Measurements from ENCODE around the gene PFDN2. TPM values are rescaled to one million over a fixed set of nuclear protein-coding genes. Genes with fewer than 3 reads are reported as not detected.

The PFDN2 gene
- total RNA-seq, 1 donor, result 27.9 TPM

GRCh38 chr1:161131523-161132409, 13.9 kb upstream of the PFDN2 start:
- peak overlapping the region; percentile 79 for H2AFZ ChIP-seq (ENCODE audit: low read length)
- peaks cover 81% of the 10 kb centered on the region for H3K79me2 ChIP-seq (ENCODE audit: insufficient read depth, low read length)
- peaks cover 13% of the 10 kb centered on the region for H4K20me1 ChIP-seq (ENCODE audit: insufficient read depth, low read length)
- H3K36me3 ChIP-seq (ENCODE audit: insufficient read depth, low read length), result peaks cover 17% of the 10 kb centered on the region
- H3K4me3 ChIP-seq (ENCODE audit: insufficient read depth, low read length), result peak overlapping the region; percentile 100
- peak overlapping the region; percentile 97 for H3K4me2 ChIP-seq (ENCODE audit: insufficient read depth, low read length)
- peak overlapping the region; percentile 96 for H3K27ac ChIP-seq (ENCODE audit: low read depth, low read length)
- peak; percentile 77 for DNase-seq (ENCODE audit: insufficient read length, low spot score, missing footprints)
- peaks cover 20% of the 10 kb centered on the region for H3K4me1 ChIP-seq (ENCODE audit: insufficient read depth, low read length)
- no peak for TF ChIP-seq CTCF (IDR thresholded peaks at IDR 0.05; ENCODE audit: extremely low read depth, low read depth, low read length)
- no peaks in the 10 kb centered on the region for H3K9me3 ChIP-seq (ENCODE audit: low read depth, low read length)
- H3K27me3 ChIP-seq (ENCODE audit: insufficient read depth, low read length), result no peaks in the 10 kb centered on the region

GRCh38 chr1:161130266-161130665, 12.4 kb upstream of the PFDN2 start:
- Histone ChIP-seq H3K4me3 (ENCODE audit: insufficient read depth, low read length) (no peak overlapping the region), H3K36me3 (ENCODE audit: insufficient read depth, low read length) (peaks cover 24% of the 10 kb centered on the region), H3K4me2 (ENCODE audit: insufficient read depth, low read length) (peak overlapping the region; percentile 97), H3K9me3 (ENCODE audit: low read depth, low read length) (no peaks in the 10 kb centered on the region), H3K79me2 (ENCODE audit: insufficient read depth, low read length) (peaks cover 93% of the 10 kb centered on the region), H3K27me3 (ENCODE audit: insufficient read depth, low read length) (no peaks in the 10 kb centered on the region), H2AFZ (ENCODE audit: low read length) (no peak overlapping the region), H4K20me1 (ENCODE audit: insufficient read depth, low read length) (peaks cover 20% of the 10 kb centered on the region), H3K27ac (ENCODE audit: low read depth, low read length) (peak overlapping the region; percentile 6), H3K4me1 (ENCODE audit: insufficient read depth, low read length) (peaks cover 20% of the 10 kb centered on the region)
- no peak for DNase-seq (ENCODE audit: insufficient read length, low spot score, missing footprints)
- TF ChIP-seq CTCF (IDR thresholded peaks at IDR 0.05; ENCODE audit: extremely low read depth, low read depth, low read length), result no peak

GRCh38 chr1:161128591-161129420, 11.0 kb upstream of the PFDN2 start:
- Histone ChIP-seq H3K27ac (ENCODE audit: low read depth, low read length) (no peak overlapping the region), H3K36me3 (ENCODE audit: insufficient read depth, low read length) (peaks cover 36% of the 10 kb centered on the region), H4K20me1 (ENCODE audit: insufficient read depth, low read length) (peaks cover 26% of the 10 kb centered on the region), H3K79me2 (ENCODE audit: insufficient read depth, low read length) (peaks cover 96% of the 10 kb centered on the region), H3K27me3 (ENCODE audit: insufficient read depth, low read length) (no peaks in the 10 kb centered on the region), H2AFZ (ENCODE audit: low read length) (no peak overlapping the region), H3K4me3 (ENCODE audit: insufficient read depth, low read length) (no peak overlapping the region), H3K4me1 (ENCODE audit: insufficient read depth, low read length) (peaks cover 20% of the 10 kb centered on the region), H3K9me3 (ENCODE audit: low read depth, low read length) (no peaks in the 10 kb centered on the region), H3K4me2 (ENCODE audit: insufficient read depth, low read length) (no peak overlapping the region)
- TF ChIP-seq CTCF (IDR thresholded peaks at IDR 0.05; ENCODE audit: extremely low read depth, low read depth, low read length), result no peak
- no peak for DNase-seq (ENCODE audit: insufficient read length, low spot score, missing footprints)

GRCh38 chr1:161127649-161128048, 9.8 kb upstream of the PFDN2 start:
- Histone ChIP-seq H3K27me3 (ENCODE audit: insufficient read depth, low read length) (no peaks in the 10 kb centered on the region), H4K20me1 (ENCODE audit: insufficient read depth, low read length) (peaks cover 26% of the 10 kb centered on the region), H2AFZ (ENCODE audit: low read length) (no peak overlapping the region), H3K4me2 (ENCODE audit: insufficient read depth, low read length) (no peak overlapping the region), H3K27ac (ENCODE audit: low read depth, low read length) (no peak overlapping the region), H3K9me3 (ENCODE audit: low read depth, low read length) (no peaks in the 10 kb centered on the region), H3K4me1 (ENCODE audit: insufficient read depth, low read length) (peaks cover 13% of the 10 kb centered on the region), H3K36me3 (ENCODE audit: insufficient read depth, low read length) (peaks cover 46% of the 10 kb centered on the region), H3K4me3 (ENCODE audit: insufficient read depth, low read length) (no peak overlapping the region), H3K79me2 (ENCODE audit: insufficient read depth, low read length) (peaks cover 87% of the 10 kb centered on the region)
- no peak for DNase-seq (ENCODE audit: insufficient read length, low spot score, missing footprints)
- TF ChIP-seq CTCF (IDR thresholded peaks at IDR 0.05; ENCODE audit: extremely low read depth, low read depth, low read length), result no peak
